H1 (cell line): ENCODE data around the gene SLU7. TPM values are rescaled to one million over a fixed set of nuclear protein-coding genes. Genes with fewer than 3 reads are reported as not detected.

ENCODE experiments used
- ATF3 ChIP-seq: IDR thresholded peaks from 2 replicates; pipeline ENCODE4 v1.6.1; 2011; ENCODE audit warnings: low read depth, mild to moderate bottlenecking, low read length; ENCODE audit not compliant: insufficient read depth
- CEBPB ChIP-seq: IDR thresholded peaks from 2 replicates; pipeline ENCODE4 v1.6.1; 2012; ENCODE audit warnings: low read depth, low read length
- CHD1 ChIP-seq: IDR thresholded peaks from 2 replicates; pipeline ENCODE4 v1.6.1; 2012; ENCODE audit warnings: low read depth, low read length, improper control_type of control experiment
- CTBP2 ChIP-seq: IDR thresholded peaks from 2 replicates; pipeline ENCODE4 v1.7.0; 2011; ENCODE audit warnings: borderline replicate concordance, mild to moderate bottlenecking, moderate library complexity, mixed read lengths, low read length; ENCODE audit not compliant: insufficient read depth, insufficient read length
- FOSL1 ChIP-seq: IDR thresholded peaks from 2 replicates; pipeline ENCODE4 v1.6.1; 2011; ENCODE audit warnings: mild to moderate bottlenecking, low read depth, low read length, moderate library complexity; ENCODE audit not compliant: insufficient read depth
- RAD21 ChIP-seq, 2 experiments: IDR thresholded peaks in 1 of 2; conservative IDR thresholded peaks in 1 of 2; 2 replicates each; pipeline ENCODE4 v1.6.1; 2011; ENCODE audit warnings: low read depth in 2 of 2, low read length in 2 of 2, improper control_type of control experiment in 1 of 2, inconsistent platforms in 1 of 2, mild to moderate bottlenecking in 1 of 2, moderate library complexity in 1 of 2
- TAF1 ChIP-seq: IDR thresholded peaks from 2 replicates; pipeline ENCODE4 v1.6.1; 2011; ENCODE audit warnings: mild to moderate bottlenecking, low read depth, low read length
- polyA plus RNA-seq, 7 experiments: library from polyadenylated mRNA; depleted of rRNA in 3 of 7; stranded (reverse) in 5 of 7; unstranded in 2 of 7; fragments of >200 nt in 5 of 7; fragments of 200-250 nt in 2 of 7; gene quantifications; 1 replicate in 5 of 7; 2 replicates in 1 of 7; 4 replicates in 1 of 7; pipeline versions ENCODE4 v1.2.1 to v1.2.3, GENCODE V29; 2011 to 2013; ENCODE audit warnings: missing spikeins in 2 of 7, mixed read lengths in 2 of 7
- total RNA-seq: library from RNA; stranded (reverse); fragmentation: NEBNext Ultra II Directional; extraction: Animal tissue kit (Norgen Biotek cat#: 25700); gene quantifications from 2 replicates; pipeline ENCODE4 v1.2.1, GENCODE V29; 2021
- TF ChIP-seq, protein P1 (sequence below): fragments of 300-600 bp; sonication (generic); IDR thresholded peaks from 2 replicates; pipeline ENCODE4 v1.7.1; 2012; ENCODE audit warnings: low read length, moderate library complexity, mild to moderate bottlenecking, inconsistent platforms; ENCODE audit not compliant: insufficient replicate concordance

SLU7 gene
- total and polyA plus RNA-seq, 2 of the 8 experiments (the other 6 are each of a cell fraction or from before 2014, with no cell fraction given): 6.0 to 34.1 TPM

DNA sequence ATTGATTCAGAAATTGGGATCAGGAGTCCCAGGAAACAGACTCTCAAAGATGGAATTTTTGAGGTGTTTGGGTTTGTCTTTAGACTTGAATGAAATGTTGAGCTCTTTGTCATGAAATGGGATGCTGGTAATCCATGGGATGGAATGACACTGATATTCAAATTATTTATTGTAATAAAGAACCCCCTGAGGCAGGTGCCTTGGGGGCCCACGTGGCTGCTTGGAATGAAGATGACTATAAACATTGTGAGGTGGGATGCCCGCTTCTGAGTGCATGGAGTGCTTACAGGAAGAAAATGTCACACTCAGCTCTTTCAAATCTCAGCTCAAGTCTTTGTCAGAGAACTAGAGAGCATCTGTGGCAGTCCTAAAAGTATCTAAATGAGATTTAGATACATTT is 38.8 kb downstream of the SLU7 start (continued):
- TF ChIP-seq, protein P1, sequence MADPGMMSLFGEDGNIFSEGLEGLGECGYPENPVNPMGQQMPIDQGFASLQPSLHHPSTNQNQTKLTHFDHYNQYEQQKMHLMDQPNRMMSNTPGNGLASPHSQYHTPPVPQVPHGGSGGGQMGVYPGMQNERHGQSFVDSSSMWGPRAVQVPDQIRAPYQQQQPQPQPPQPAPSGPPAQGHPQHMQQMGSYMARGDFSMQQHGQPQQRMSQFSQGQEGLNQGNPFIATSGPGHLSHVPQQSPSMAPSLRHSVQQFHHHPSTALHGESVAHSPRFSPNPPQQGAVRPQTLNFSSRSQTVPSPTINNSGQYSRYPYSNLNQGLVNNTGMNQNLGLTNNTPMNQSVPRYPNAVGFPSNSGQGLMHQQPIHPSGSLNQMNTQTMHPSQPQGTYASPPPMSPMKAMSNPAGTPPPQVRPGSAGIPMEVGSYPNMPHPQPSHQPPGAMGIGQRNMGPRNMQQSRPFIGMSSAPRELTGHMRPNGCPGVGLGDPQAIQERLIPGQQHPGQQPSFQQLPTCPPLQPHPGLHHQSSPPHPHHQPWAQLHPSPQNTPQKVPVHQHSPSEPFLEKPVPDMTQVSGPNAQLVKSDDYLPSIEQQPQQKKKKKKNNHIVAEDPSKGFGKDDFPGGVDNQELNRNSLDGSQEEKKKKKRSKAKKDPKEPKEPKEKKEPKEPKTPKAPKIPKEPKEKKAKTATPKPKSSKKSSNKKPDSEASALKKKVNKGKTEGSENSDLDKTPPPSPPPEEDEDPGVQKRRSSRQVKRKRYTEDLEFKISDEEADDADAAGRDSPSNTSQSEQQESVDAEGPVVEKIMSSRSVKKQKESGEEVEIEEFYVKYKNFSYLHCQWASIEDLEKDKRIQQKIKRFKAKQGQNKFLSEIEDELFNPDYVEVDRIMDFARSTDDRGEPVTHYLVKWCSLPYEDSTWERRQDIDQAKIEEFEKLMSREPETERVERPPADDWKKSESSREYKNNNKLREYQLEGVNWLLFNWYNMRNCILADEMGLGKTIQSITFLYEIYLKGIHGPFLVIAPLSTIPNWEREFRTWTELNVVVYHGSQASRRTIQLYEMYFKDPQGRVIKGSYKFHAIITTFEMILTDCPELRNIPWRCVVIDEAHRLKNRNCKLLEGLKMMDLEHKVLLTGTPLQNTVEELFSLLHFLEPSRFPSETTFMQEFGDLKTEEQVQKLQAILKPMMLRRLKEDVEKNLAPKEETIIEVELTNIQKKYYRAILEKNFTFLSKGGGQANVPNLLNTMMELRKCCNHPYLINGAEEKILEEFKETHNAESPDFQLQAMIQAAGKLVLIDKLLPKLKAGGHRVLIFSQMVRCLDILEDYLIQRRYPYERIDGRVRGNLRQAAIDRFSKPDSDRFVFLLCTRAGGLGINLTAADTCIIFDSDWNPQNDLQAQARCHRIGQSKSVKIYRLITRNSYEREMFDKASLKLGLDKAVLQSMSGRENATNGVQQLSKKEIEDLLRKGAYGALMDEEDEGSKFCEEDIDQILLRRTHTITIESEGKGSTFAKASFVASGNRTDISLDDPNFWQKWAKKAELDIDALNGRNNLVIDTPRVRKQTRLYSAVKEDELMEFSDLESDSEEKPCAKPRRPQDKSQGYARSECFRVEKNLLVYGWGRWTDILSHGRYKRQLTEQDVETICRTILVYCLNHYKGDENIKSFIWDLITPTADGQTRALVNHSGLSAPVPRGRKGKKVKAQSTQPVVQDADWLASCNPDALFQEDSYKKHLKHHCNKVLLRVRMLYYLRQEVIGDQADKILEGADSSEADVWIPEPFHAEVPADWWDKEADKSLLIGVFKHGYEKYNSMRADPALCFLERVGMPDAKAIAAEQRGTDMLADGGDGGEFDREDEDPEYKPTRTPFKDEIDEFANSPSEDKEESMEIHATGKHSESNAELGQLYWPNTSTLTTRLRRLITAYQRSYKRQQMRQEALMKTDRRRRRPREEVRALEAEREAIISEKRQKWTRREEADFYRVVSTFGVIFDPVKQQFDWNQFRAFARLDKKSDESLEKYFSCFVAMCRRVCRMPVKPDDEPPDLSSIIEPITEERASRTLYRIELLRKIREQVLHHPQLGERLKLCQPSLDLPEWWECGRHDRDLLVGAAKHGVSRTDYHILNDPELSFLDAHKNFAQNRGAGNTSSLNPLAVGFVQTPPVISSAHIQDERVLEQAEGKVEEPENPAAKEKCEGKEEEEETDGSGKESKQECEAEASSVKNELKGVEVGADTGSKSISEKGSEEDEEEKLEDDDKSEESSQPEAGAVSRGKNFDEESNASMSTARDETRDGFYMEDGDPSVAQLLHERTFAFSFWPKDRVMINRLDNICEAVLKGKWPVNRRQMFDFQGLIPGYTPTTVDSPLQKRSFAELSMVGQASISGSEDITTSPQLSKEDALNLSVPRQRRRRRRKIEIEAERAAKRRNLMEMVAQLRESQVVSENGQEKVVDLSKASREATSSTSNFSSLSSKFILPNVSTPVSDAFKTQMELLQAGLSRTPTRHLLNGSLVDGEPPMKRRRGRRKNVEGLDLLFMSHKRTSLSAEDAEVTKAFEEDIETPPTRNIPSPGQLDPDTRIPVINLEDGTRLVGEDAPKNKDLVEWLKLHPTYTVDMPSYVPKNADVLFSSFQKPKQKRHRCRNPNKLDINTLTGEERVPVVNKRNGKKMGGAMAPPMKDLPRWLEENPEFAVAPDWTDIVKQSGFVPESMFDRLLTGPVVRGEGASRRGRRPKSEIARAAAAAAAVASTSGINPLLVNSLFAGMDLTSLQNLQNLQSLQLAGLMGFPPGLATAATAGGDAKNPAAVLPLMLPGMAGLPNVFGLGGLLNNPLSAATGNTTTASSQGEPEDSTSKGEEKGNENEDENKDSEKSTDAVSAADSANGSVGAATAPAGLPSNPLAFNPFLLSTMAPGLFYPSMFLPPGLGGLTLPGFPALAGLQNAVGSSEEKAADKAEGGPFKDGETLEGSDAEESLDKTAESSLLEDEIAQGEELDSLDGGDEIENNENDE: no peak
- TF ChIP-seq ATF3: no peak
- no peak for TF ChIP-seq RAD21 (IDR thresholded peaks at IDR 0.05 in 1 of 2, conservative IDR thresholded peaks at IDR 0.05 in 1 of 2; ENCODE audit: low read depth in 2 of 2, low read length in 2 of 2)
- no peak for TF ChIP-seq CTBP2
- TF ChIP-seq TAF1: no peak
- TF ChIP-seq FOSL1: no peak
- TF ChIP-seq CEBPB: no peak
- no peak for TF ChIP-seq CHD1
